A549 treated with DMSO at 1 μM for 4 hours (cell line): ENCODE measurements around the gene CLASP1. TPM values are rescaled to one million over a fixed set of nuclear protein-coding genes. Genes with fewer than 3 reads are reported as not detected.

ENCODE experiments used
- total RNA-seq: library from RNA; stranded (reverse); fragments of 200-300 nt; extraction: Qiagen RNA extraction; gene quantifications from 5 replicates; pipeline ENCODE4 v1.2.3, GENCODE V29; 2022; ENCODE audit warnings: low read depth

The CLASP1 gene
- 14.5 to 20.1 TPM (median 19.4 TPM) in 5 replicates for total RNA-seq

GRCh38 chr2:121649149-121649595, at the start of gene CLASP1:
CLASP1 (minus strand) TSS chr2:121649462; CDS start chr2:121605895, 43,567 bp downstream.

Other genes with a start within 250 kb of the CLASP1 start
- not detected in 5 replicates for gene RNU4ATAC, start 118.6 kb downstream of the CLASP1 start, total RNA-seq
- 55.2 to 84.6 TPM (median 80.0 TPM) in 5 replicates for gene NIFK, start 87.4 kb upstream of the CLASP1 start, total RNA-seq
- 52.1 to 70.7 TPM (median 62.9 TPM) in 5 replicates for gene TSN, start 106.2 kb upstream of the CLASP1 start, total RNA-seq